Measurements from ENCODE around the gene RFT1.

GRCh38 chr3:53104762-53105161 is 25.5 kb downstream of the RFT1 start:
- TF ChIP-seq POLR2A (IDR thresholded peaks at IDR 0.05) (no peak), CTCF (IDR thresholded peaks at IDR 0.05) (no peak)

Data from ovary (tissue), 3 donors.